OCI-LY3 (cell line): ENCODE measurements around the gene GCSAM.

Experiments
- H2AFZ ChIP-seq: fragments of 200-600, 300-600 bp; shearing (Covaris generic); 2 replicates; pipeline ENCODE4 v1.6.0; 2014; ENCODE audit warnings: antibody characterized with exemption, low read depth, low read length
- H3K27ac ChIP-seq: fragments of 200-600, 300-600 bp; sonication (generic); 2 replicates; pipeline ENCODE4 v1.5.1; 2014; ENCODE audit warnings: mild to moderate bottlenecking, low read length, moderate library complexity, mixed read lengths
- H3K27me3 ChIP-seq: fragments of 200-600, 300-600 bp; sonication (generic); 2 replicates; pipeline ENCODE4 v1.6.1; 2014; ENCODE audit warnings: low read depth, low read length, mixed read lengths
- H3K36me3 ChIP-seq: fragments of 200-600, 300-600 bp; sonication (generic); replicated peaks from 2 replicates; pipeline ENCODE3; 2014; ENCODE audit warnings: low read depth, low read length, mixed read lengths
- H3K4me1 ChIP-seq: fragments of 300-600, 200-600 bp; sonication (generic); 2 replicates; pipeline ENCODE4 v1.6.1; 2014; ENCODE audit warnings: low read length, mixed read lengths
- H3K4me2 ChIP-seq: fragments of 200-600, 300-600 bp; sonication (generic); 2 replicates; pipeline ENCODE4 v1.6.1; 2014; ENCODE audit warnings: low read length, mixed read lengths
- H3K4me3 ChIP-seq: fragments of 300-600, 200-600 bp; sonication (generic); 2 replicates; pipeline ENCODE4 v1.5.1; 2014; ENCODE audit warnings: antibody characterized with exemption, mild to moderate bottlenecking, low read length, moderate library complexity
- H3K79me2 ChIP-seq: fragments of 300-600, 200-600 bp; shearing (Covaris generic); 2 replicates; pipeline ENCODE4 v1.6.1; 2014; ENCODE audit warnings: mild to moderate bottlenecking, low read length, mixed read lengths
- H3K9ac ChIP-seq: fragments of 300-600, 200-600 bp; shearing (Covaris generic); 2 replicates; pipeline ENCODE4 v1.6.0; 2014; ENCODE audit warnings: mild to moderate bottlenecking, low read length, moderate library complexity
- H3K9me3 ChIP-seq: fragments of 200-600, 300-600 bp; shearing (Covaris generic); 2 replicates; pipeline ENCODE4 v1.6.1; 2014; ENCODE audit warnings: low read length, mixed read lengths; ENCODE audit not compliant: insufficient read depth
- H4K20me1 ChIP-seq: fragments of 200-600, 300-600 bp; sonication (generic); 2 replicates; pipeline ENCODE4 v1.6.1; 2016; ENCODE audit warnings: low read length, mixed read lengths; ENCODE audit not compliant: insufficient read depth
- CTCF ChIP-seq: fragments of 200-600, 300-600 bp; sonication (generic); IDR thresholded peaks from 2 replicates; pipeline ENCODE4 v1.5.1; 2014; ENCODE audit warnings: antibody characterized with exemption, low read length, low read depth
- EZH2phosphoT487 ChIP-seq: fragments of 200-600 bp; shearing (Covaris generic); IDR thresholded peaks from 2 replicates; pipeline ENCODE4 v1.6.1; 2018; ENCODE audit warnings: antibody characterized with exemption, mixed run types, low read depth

Gene GCSAM

GRCh38 chr3:112095731-112096130, 37.3 kb downstream of the GCSAM start:
- Histone ChIP-seq H3K79me2 (no peaks in the 10 kb centered on the region), H4K20me1 (no peaks in the 10 kb centered on the region), H3K27ac (no peak overlapping the region), H3K9me3 (no peaks in the 10 kb centered on the region), H3K9ac (no peak overlapping the region), H3K4me3 (no peak overlapping the region), H3K36me3 (no peaks in the 10 kb centered on the region), H3K4me2 (no peak overlapping the region), H2AFZ (no peak overlapping the region), H3K4me1 (peaks cover 11% of the 10 kb centered on the region), H3K27me3 (no peaks in the 10 kb centered on the region)
- TF ChIP-seq EZH2phosphoT487 (no peak), CTCF (no peak)

- no peaks in the 10 kb centered on the region for H3K27me3 ChIP-seq
- H2AFZ ChIP-seq, result 0 out of 2 replicates have a peak overlapping the region, but pooled peaks have one; percentile 13
- H4K20me1 ChIP-seq, result no peaks in the 10 kb centered on the region
- TF ChIP-seq CTCF (no peak), EZH2phosphoT487 (no peak)
- H3K4me3 ChIP-seq, result no peak overlapping the region
- H3K4me1 ChIP-seq, result peaks cover 11% of the 10 kb centered on the region
- H3K9ac ChIP-seq, result no peak overlapping the region
- no peaks in the 10 kb centered on the region for H3K36me3 ChIP-seq
- H3K27ac ChIP-seq, result no peak overlapping the region
- no peaks in the 10 kb centered on the region for H3K79me2 ChIP-seq
- H3K4me2 ChIP-seq, result peak overlapping the region; percentile 21; the same call in 1 of the 2 replicates
- no peaks in the 10 kb centered on the region for H3K9me3 ChIP-seq
These were observed 39.9 kb downstream of the GCSAM start for GRCh38 chr3:112093180-112093522.

- Histone ChIP-seq H3K27me3 (no peaks in the 10 kb centered on the region), H3K4me3 (no peak overlapping the region), H3K9ac (no peak overlapping the region), H4K20me1 (no peaks in the 10 kb centered on the region), H3K9me3 (no peaks in the 10 kb centered on the region), H3K27ac (no peak overlapping the region), H3K4me2 (peak overlapping the region; percentile 21), H3K4me1 (peaks cover 11% of the 10 kb centered on the region), H2AFZ (0 out of 2 replicates have a peak overlapping the region, but pooled peaks have one; percentile 13), H3K79me2 (no peaks in the 10 kb centered on the region), H3K36me3 (no peaks in the 10 kb centered on the region)
- TF ChIP-seq CTCF, result no peak
- TF ChIP-seq EZH2phosphoT487, result no peak
These were observed 40.4 kb downstream of the GCSAM start for GRCh38 chr3:112092496-112093179.

- Histone ChIP-seq H3K4me3 (no peak overlapping the region), H2AFZ (no peak overlapping the region), H3K27ac (no peak overlapping the region), H3K27me3 (0 out of 2 replicates have a peak, but pooled peaks cover 3% of the 10 kb centered on the region), H3K9ac (no peak overlapping the region), H3K4me1 (peaks cover 19% of the 10 kb centered on the region), H3K4me2 (no peak overlapping the region), H4K20me1 (no peaks in the 10 kb centered on the region), H3K79me2 (no peaks in the 10 kb centered on the region), H3K9me3 (no peaks in the 10 kb centered on the region), H3K36me3 (no peaks in the 10 kb centered on the region)
- no peak for TF ChIP-seq EZH2phosphoT487
- no peak for TF ChIP-seq CTCF
These were observed 42.0 kb downstream of the GCSAM start for GRCh38 chr3:112090887-112091586.
